Measurements from ENCODE around the gene SLC36A3.
"Not testable (repeated sequence)": the region's sequence is repeated elsewhere in the genome, so short reads cannot be mapped to it uniquely, and the experiment has no call there.

SLC36A3 gene

DNA sequence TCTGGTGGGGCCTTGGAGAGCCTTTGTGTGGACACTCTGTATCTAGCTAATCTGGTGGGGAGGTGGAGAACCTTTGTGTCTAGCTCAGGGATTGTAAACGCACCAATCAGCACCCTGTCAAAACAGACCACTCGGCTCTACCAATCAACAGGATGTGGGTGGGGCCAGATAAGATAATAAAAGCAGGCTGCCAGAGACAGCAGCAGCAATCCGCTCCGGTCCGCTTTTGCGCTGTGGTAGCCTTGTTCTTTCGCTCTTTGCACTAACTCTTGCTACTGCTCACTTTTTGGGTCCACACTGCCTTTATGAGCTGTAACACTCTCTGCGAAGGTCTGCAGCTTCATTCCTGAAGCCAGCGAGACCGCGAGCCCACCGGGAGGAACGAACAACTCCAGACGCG, 6.3 kb upstream of the SLC36A3 start:
- not testable (repeated sequence) for H3K14ac ChIP-seq (ENCODE audit: low read length); H3K4me2 ChIP-seq (ENCODE audit: insufficient read depth, low read length, poor library complexity, severe bottlenecking); H4K91ac ChIP-seq (ENCODE audit: low read depth, low read length, poor library complexity); H2BK120ac ChIP-seq (ENCODE audit: low read depth, low read length); H3K79me1 ChIP-seq (ENCODE audit: low read depth, low read length); H3K27me3 ChIP-seq (ENCODE audit: control insufficient read depth in 3 of 3, insufficient read depth in 3 of 3, low read depth in 1 of 3, low read length in 3 of 3); H3K4ac ChIP-seq (ENCODE audit: low read length); H2BK15ac ChIP-seq (ENCODE audit: low read length); H2BK5ac ChIP-seq (ENCODE audit: low read length); H4K8ac ChIP-seq (ENCODE audit: low read depth, low read length); H3K4me3 ChIP-seq (ENCODE audit: low read length in 2 of 2); H3K23ac ChIP-seq (ENCODE audit: low read depth, low read length, poor library complexity); H3K36me3 ChIP-seq (replicated peaks in 1 of 2; ENCODE audit: control insufficient read depth in 2 of 2, insufficient read depth in 2 of 2, low read length in 2 of 2); H2AK5ac ChIP-seq (ENCODE audit: low read depth, low read length); H3K9me3 ChIP-seq (replicated peaks in 1 of 2; ENCODE audit: control insufficient read depth in 2 of 2, insufficient read depth in 1 of 2, low read depth in 1 of 2, low read length in 2 of 2); H2BK12ac ChIP-seq (ENCODE audit: low read length); H3K9ac ChIP-seq (ENCODE audit: low read depth, low read length, poor library complexity); H3K18ac ChIP-seq (ENCODE audit: low read length); DNase-seq (ENCODE audit: low spot score); H3K4me1 ChIP-seq (ENCODE audit: control insufficient read depth in 2 of 2, insufficient read depth in 1 of 2, low read depth in 1 of 2, low read length in 2 of 2); H3K27ac ChIP-seq (replicated peaks; ENCODE audit: low read length); H2AFZ ChIP-seq (ENCODE audit: low read length)
- WGBS, 2 donors (ENCODE audit: extremely low coverage in 2 of 2, insufficient read length in 2 of 2, insufficient replicate concordance in 1 of 2), result no CpG with 5 or more reads among the region's 15 CpGs

DNA sequence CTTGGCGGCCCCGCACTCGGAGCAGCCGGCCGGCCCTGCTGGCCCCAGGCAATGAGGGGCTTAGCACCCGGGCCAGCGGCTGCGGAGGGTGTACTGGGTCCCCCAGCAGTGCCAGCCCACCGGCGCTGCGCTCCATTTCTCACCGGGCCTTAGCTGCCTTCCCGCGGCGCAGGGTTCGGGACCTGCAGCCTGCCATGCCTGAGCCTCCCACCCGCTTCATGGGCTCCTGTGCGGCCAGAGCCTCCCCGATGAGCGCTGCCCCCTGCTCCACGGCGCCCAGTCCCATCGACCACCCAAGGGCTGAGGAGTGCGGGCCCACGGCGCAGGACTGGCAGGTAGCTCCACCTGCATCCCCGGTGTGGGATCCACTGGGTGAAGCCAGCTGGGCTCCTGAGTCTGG, 5.7 kb upstream of the SLC36A3 start:
- H2BK12ac ChIP-seq (ENCODE audit: low read length); H3K23ac ChIP-seq (ENCODE audit: low read depth, low read length, poor library complexity); H3K79me1 ChIP-seq (ENCODE audit: low read depth, low read length); DNase-seq (ENCODE audit: low spot score); H2BK5ac ChIP-seq (ENCODE audit: low read length); H3K4me2 ChIP-seq (ENCODE audit: insufficient read depth, low read length, poor library complexity, severe bottlenecking); H3K9ac ChIP-seq (ENCODE audit: low read depth, low read length, poor library complexity); H3K4me1 ChIP-seq (ENCODE audit: control insufficient read depth in 2 of 2, insufficient read depth in 1 of 2, low read depth in 1 of 2, low read length in 2 of 2); H4K8ac ChIP-seq (ENCODE audit: low read depth, low read length); H3K4ac ChIP-seq (ENCODE audit: low read length); H3K36me3 ChIP-seq (replicated peaks in 1 of 2; ENCODE audit: control insufficient read depth in 2 of 2, insufficient read depth in 2 of 2, low read length in 2 of 2); H2AFZ ChIP-seq (ENCODE audit: low read length); H3K27ac ChIP-seq (replicated peaks; ENCODE audit: low read length); H2AK5ac ChIP-seq (ENCODE audit: low read depth, low read length); H3K18ac ChIP-seq (ENCODE audit: low read length); H3K4me3 ChIP-seq (ENCODE audit: low read length in 2 of 2); H2BK15ac ChIP-seq (ENCODE audit: low read length); H2BK120ac ChIP-seq (ENCODE audit: low read depth, low read length); H3K27me3 ChIP-seq (ENCODE audit: control insufficient read depth in 3 of 3, insufficient read depth in 3 of 3, low read depth in 1 of 3, low read length in 3 of 3); H4K91ac ChIP-seq (ENCODE audit: low read depth, low read length, poor library complexity); H3K9me3 ChIP-seq (replicated peaks in 1 of 2; ENCODE audit: control insufficient read depth in 2 of 2, insufficient read depth in 1 of 2, low read depth in 1 of 2, low read length in 2 of 2): not testable (repeated sequence)
- peak overlapping the region; percentile 56 for H3K14ac ChIP-seq (ENCODE audit: low read length)
- no CpG with 5 or more reads among the region's 27 CpGs for WGBS, 2 donors (ENCODE audit: extremely low coverage in 2 of 2, insufficient read length in 2 of 2, insufficient replicate concordance in 1 of 2)

DNA sequence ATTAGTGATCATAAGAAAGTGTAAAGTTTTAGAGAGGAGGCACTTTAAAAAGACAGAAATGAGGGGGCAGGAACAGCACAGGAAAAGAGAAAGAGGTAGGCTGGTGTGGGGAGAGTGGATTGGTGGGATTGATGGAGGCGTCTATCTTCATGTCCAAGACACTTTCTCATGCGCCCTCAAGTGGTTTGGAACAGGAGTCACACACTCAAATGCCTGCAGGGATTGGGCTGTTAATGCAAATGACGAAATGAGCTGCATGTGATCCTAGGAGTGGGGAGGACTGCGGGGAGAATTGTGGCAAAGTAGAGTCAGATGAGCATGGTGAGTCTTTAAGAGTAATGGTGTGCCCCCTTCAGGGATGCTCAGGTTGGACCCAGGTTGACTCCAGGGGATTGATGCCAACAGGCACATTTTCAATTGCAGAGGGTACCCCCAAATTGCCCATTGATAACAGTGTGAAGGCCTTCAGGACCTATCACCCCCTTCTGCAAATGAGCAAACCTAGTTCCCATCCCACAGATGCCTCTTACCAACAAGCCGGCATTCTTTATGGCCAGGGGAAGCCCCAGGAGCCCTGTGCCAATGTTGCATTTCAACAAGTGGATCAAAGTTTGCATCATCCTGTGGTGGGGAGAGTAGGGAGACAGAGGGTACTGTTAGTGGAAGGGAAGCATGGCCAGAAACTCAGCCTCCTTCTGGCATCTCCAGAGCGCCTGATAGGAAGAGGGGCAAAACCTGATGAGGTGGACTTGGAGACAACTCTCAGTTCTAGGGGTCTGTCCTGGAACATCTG, 5.3 kb downstream of the SLC36A3 start:
- DNase-seq (ENCODE audit: low spot score), result no peak
- no CpG with 5 or more reads among the region's 6 CpGs for WGBS, 2 donors (ENCODE audit: extremely low coverage in 2 of 2, insufficient read length in 2 of 2, insufficient replicate concordance in 1 of 2)
- H2AK5ac ChIP-seq (ENCODE audit: low read depth, low read length), result no peak overlapping the region

DNA sequence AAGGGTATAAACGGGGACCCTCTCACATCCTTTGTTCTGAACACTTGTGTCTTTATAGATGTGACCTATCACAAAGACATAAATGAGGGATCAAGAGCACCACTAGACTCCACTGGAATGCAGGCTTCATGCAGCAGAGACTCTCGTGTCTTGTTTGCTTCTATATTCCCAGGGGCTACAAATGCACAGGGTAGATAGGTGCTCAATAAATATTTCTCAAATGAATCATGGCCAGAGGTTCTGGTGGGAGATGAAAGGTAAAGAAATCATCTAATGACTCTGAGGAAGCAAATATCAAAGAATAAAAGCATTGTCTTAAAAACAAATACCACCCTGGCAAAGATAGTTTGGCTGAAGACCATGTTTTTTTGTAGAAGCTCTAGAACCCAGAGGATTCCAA, 6.6 kb downstream of the SLC36A3 start:
- Histone ChIP-seq H3K27me3 (ENCODE audit: control insufficient read depth in 3 of 3, insufficient read depth in 3 of 3, low read depth in 1 of 3, low read length in 3 of 3) (no peaks in the 10 kb centered on the region), H2BK15ac (ENCODE audit: low read length) (no peak overlapping the region), H3K27ac (replicated peaks; ENCODE audit: low read length) (no peak overlapping the region), H4K91ac (ENCODE audit: low read depth, low read length, poor library complexity) (no peak overlapping the region), H2BK5ac (ENCODE audit: low read length) (no peak overlapping the region), H3K4me3 (ENCODE audit: low read length in 2 of 2) (no peak overlapping the region), H4K8ac (ENCODE audit: low read depth, low read length) (no peak overlapping the region), H3K4me1 (ENCODE audit: control insufficient read depth in 2 of 2, insufficient read depth in 1 of 2, low read depth in 1 of 2, low read length in 2 of 2) (peaks cover 0 to 2% of the 10 kb centered on the region in 2 donors), H3K14ac (ENCODE audit: low read length) (no peak overlapping the region), H3K9me3 (replicated peaks in 1 of 2; ENCODE audit: control insufficient read depth in 2 of 2, insufficient read depth in 1 of 2, low read depth in 1 of 2, low read length in 2 of 2) (no peaks in the 10 kb centered on the region), H3K4me2 (ENCODE audit: insufficient read depth, low read length, poor library complexity, severe bottlenecking) (no peak overlapping the region), H3K23ac (ENCODE audit: low read depth, low read length, poor library complexity) (no peak overlapping the region), H2AK5ac (ENCODE audit: low read depth, low read length) (no peak overlapping the region), H3K9ac (ENCODE audit: low read depth, low read length, poor library complexity) (no peak overlapping the region), H3K79me1 (ENCODE audit: low read depth, low read length) (no peaks in the 10 kb centered on the region), H3K4ac (ENCODE audit: low read length) (no peak overlapping the region), H3K18ac (ENCODE audit: low read length) (no peak overlapping the region), H2AFZ (ENCODE audit: low read length) (no peak overlapping the region), H3K36me3 (replicated peaks in 1 of 2; ENCODE audit: control insufficient read depth in 2 of 2, insufficient read depth in 2 of 2, low read length in 2 of 2) (no peaks in the 10 kb centered on the region), H2BK120ac (ENCODE audit: low read depth, low read length) (no peak overlapping the region), H2BK12ac (ENCODE audit: low read length) (no peak overlapping the region)
- no CpG with 5 or more reads among the region's 2 CpGs for WGBS, 2 donors (ENCODE audit: extremely low coverage in 2 of 2, insufficient read length in 2 of 2, insufficient replicate concordance in 1 of 2)
- no peak for DNase-seq (ENCODE audit: low spot score)

More for the DNA sequence above, 5.3 kb downstream of the SLC36A3 start:
- Histone ChIP-seq H4K91ac (ENCODE audit: low read depth, low read length, poor library complexity) (no peak overlapping the region), H3K79me1 (ENCODE audit: low read depth, low read length) (no peaks in the 10 kb centered on the region), H3K4me3 (ENCODE audit: low read length in 2 of 2) (no peak overlapping the region), H3K14ac (ENCODE audit: low read length) (no peak overlapping the region), H4K8ac (ENCODE audit: low read depth, low read length) (no peak overlapping the region), H2BK5ac (ENCODE audit: low read length) (no peak overlapping the region), H2AFZ (ENCODE audit: low read length) (no peak overlapping the region), H3K27me3 (ENCODE audit: control insufficient read depth in 3 of 3, insufficient read depth in 3 of 3, low read depth in 1 of 3, low read length in 3 of 3) (no peaks in the 10 kb centered on the region), H3K23ac (ENCODE audit: low read depth, low read length, poor library complexity) (no peak overlapping the region), H3K18ac (ENCODE audit: low read length) (no peak overlapping the region), H3K4me2 (ENCODE audit: insufficient read depth, low read length, poor library complexity, severe bottlenecking) (no peak overlapping the region), H3K4ac (ENCODE audit: low read length) (no peak overlapping the region), H2BK120ac (ENCODE audit: low read depth, low read length) (no peak overlapping the region), H2BK15ac (ENCODE audit: low read length) (no peak overlapping the region), H3K4me1 (ENCODE audit: control insufficient read depth in 2 of 2, insufficient read depth in 1 of 2, low read depth in 1 of 2, low read length in 2 of 2) (peaks cover 0 to 5% of the 10 kb centered on the region in 2 donors), H3K36me3 (replicated peaks in 1 of 2; ENCODE audit: control insufficient read depth in 2 of 2, insufficient read depth in 2 of 2, low read length in 2 of 2) (peaks cover 0 to 1% of the 10 kb centered on the region in 2 donors), H3K9me3 (replicated peaks in 1 of 2; ENCODE audit: control insufficient read depth in 2 of 2, insufficient read depth in 1 of 2, low read depth in 1 of 2, low read length in 2 of 2) (peaks cover 0 to 2% of the 10 kb centered on the region in 2 donors), H3K27ac (replicated peaks; ENCODE audit: low read length) (no peak overlapping the region), H2BK12ac (ENCODE audit: low read length) (no peak overlapping the region), H3K9ac (ENCODE audit: low read depth, low read length, poor library complexity) (no peak overlapping the region)

Data from neuronal stem cell (in vitro differentiated cells).